ENCODE results near the gene KLHL17. TPM values are rescaled to one million over a fixed set of nuclear protein-coding genes. Genes with fewer than 3 reads are reported as not detected.

Gene KLHL17
- total RNA-seq, 1 donor from 2014 or later, result 4.5 TPM

- no peak overlapping the region for H3K4me3 ChIP-seq (ENCODE audit: low read depth, low read length)
- H3K27me3 ChIP-seq (ENCODE audit: control insufficient read depth, insufficient read depth, low read length), result peaks cover 29% of the 10 kb centered on the region
- no peaks in the 10 kb centered on the region for H3K36me3 ChIP-seq (ENCODE audit: control insufficient read depth, insufficient read depth, low read length)
- DNase-seq (ENCODE audit: low read depth) (no peak), FAIRE-seq (no peak)
- no peak for TF ChIP-seq CTCF (IDR thresholded peaks at IDR 0.05; ENCODE audit: insufficient read depth, low read length, severe bottlenecking)
Observed at GRCh38 chr1:938711-939489, 21.5 kb upstream of the KLHL17 start.

- H3K27me3 ChIP-seq (ENCODE audit: control insufficient read depth, insufficient read depth, low read length), result peaks cover 29% of the 10 kb centered on the region
- H3K4me3 ChIP-seq (ENCODE audit: low read depth, low read length), result no peak overlapping the region
- FAIRE-seq (no peak), DNase-seq (ENCODE audit: low read depth) (no peak)
- no peaks in the 10 kb centered on the region for H3K36me3 ChIP-seq (ENCODE audit: control insufficient read depth, insufficient read depth, low read length)
- TF ChIP-seq CTCF (IDR thresholded peaks at IDR 0.05; ENCODE audit: insufficient read depth, low read length, severe bottlenecking), result no peak
Observed at GRCh38 chr1:939511-940106, 20.8 kb upstream of the KLHL17 start.

GRCh38 chr1:940107-941014 lies 20.0 kb upstream of the KLHL17 start:
- TF ChIP-seq CTCF (IDR thresholded peaks at IDR 0.05; ENCODE audit: insufficient read depth, low read length, severe bottlenecking), result no peak
- peak overlapping the region; percentile 25 for H3K4me3 ChIP-seq (ENCODE audit: low read depth, low read length)
- H3K27me3 ChIP-seq (ENCODE audit: control insufficient read depth, insufficient read depth, low read length), result peaks cover 23% of the 10 kb centered on the region
- H3K36me3 ChIP-seq (ENCODE audit: control insufficient read depth, insufficient read depth, low read length), result no peaks in the 10 kb centered on the region
- FAIRE-seq, result no peak
- no peak for DNase-seq (ENCODE audit: low read depth)

- DNase-seq (ENCODE audit: low read depth) (no peak), FAIRE-seq (no peak)
- H3K4me3 ChIP-seq (ENCODE audit: low read depth, low read length), result no peak overlapping the region
- H3K36me3 ChIP-seq (ENCODE audit: control insufficient read depth, insufficient read depth, low read length), result no peaks in the 10 kb centered on the region
- peaks cover 16% of the 10 kb centered on the region for H3K27me3 ChIP-seq (ENCODE audit: control insufficient read depth, insufficient read depth, low read length)
- no peak for TF ChIP-seq CTCF (IDR thresholded peaks at IDR 0.05; ENCODE audit: insufficient read depth, low read length, severe bottlenecking)
Observed at GRCh38 chr1:941015-941587, 19.3 kb upstream of the KLHL17 start.

- Histone ChIP-seq H3K4me3 (ENCODE audit: low read depth, low read length) (peak overlapping the region; percentile 7), H3K27me3 (ENCODE audit: control insufficient read depth, insufficient read depth, low read length) (peaks cover 16% of the 10 kb centered on the region), H3K36me3 (ENCODE audit: control insufficient read depth, insufficient read depth, low read length) (peaks cover 1% of the 10 kb centered on the region)
- no peak for FAIRE-seq
- no peak for DNase-seq (ENCODE audit: low read depth)
- TF ChIP-seq CTCF (IDR thresholded peaks at IDR 0.05; ENCODE audit: insufficient read depth, low read length, severe bottlenecking), result no peak
Observed at GRCh38 chr1:941588-942383, 18.6 kb upstream of the KLHL17 start.
